Cardiac fibroblast (primary cell): ENCODE results near the gene GNL2.
"Not testable (repeated sequence)": the region's sequence is repeated elsewhere in the genome, so short reads cannot be mapped to it uniquely, and the experiment has no call there.

Experiments
- DNase-seq, 2 donors: peaks; one replicate each; pipeline versions ENCODE4 v3.0.0 to v3.0.0-alpha.2; 2010; ENCODE audit warnings: low read depth in 2 of 2
- H3K4me3 ChIP-seq, 2 donors: replicated peaks in 1 of 2; 1 replicate in 1 of 2; 2 replicates in 1 of 2; pipeline ENCODE4 v1.5.1; 2011; ENCODE audit warnings: low read depth in 2 of 2, low read length in 2 of 2, mild to moderate bottlenecking in 2 of 2, moderate library complexity in 1 of 2
- CTCF ChIP-seq: IDR thresholded peaks from one replicate; pipeline ENCODE4 v1.5.1; 2011; ENCODE audit warnings: low read depth, mild to moderate bottlenecking, low read length, inconsistent platforms

Gene GNL2

GRCh38 chr1:37545019-37545418 is 50.7 kb downstream of the GNL2 start:
- TF ChIP-seq CTCF, result no peak
- H3K4me3 ChIP-seq, result no peak overlapping the region
- no peak for DNase-seq

- no peak for TF ChIP-seq CTCF
- no peak overlapping the region for H3K4me3 ChIP-seq
- DNase-seq, result no peak
These were observed 51.2 kb downstream of the GNL2 start for GRCh38 chr1:37544530-37544929.

GRCh38 chr1:37540036-37540785 is 55.5 kb downstream of the GNL2 start:
- no peak for TF ChIP-seq CTCF
- no peak overlapping the region for H3K4me3 ChIP-seq
- no peak for DNase-seq

GRCh38 chr1:37539154-37539553 is 56.6 kb downstream of the GNL2 start:
- not testable (repeated sequence) for H3K4me3 ChIP-seq, DNase-seq

- no peak for TF ChIP-seq CTCF
- no peak overlapping the region for H3K4me3 ChIP-seq
- DNase-seq, result peak; percentile 38 to 88
These were observed 58.4 kb downstream of the GNL2 start for GRCh38 chr1:37537378-37537777.

- no peak overlapping the region for H3K4me3 ChIP-seq
- DNase-seq, result no peak
These were observed 62.2 kb downstream of the GNL2 start for GRCh38 chr1:37533317-37534093.

GRCh38 chr1:37532418-37533156 is 63.1 kb downstream of the GNL2 start:
- not testable (repeated sequence) for DNase-seq, H3K4me3 ChIP-seq

More at GRCh38 chr1:37533317-37534093, 62.2 kb downstream of the GNL2 start:
- TF ChIP-seq CTCF, result no peak

GRCh38 chr1:37529888-37530287 is 65.8 kb downstream of the GNL2 start:
- H3K4me3 ChIP-seq, DNase-seq: not testable (repeated sequence)
